Astrocyte (in vitro differentiated cells and primary cell): ENCODE measurements around the gene CHCHD4. TPM values are rescaled to one million over a fixed set of nuclear protein-coding genes. Genes with fewer than 3 reads are reported as not detected.

Experiments
- DNase-seq: peaks from one replicate; pipeline ENCODE4 v3.0.0-alpha.2; 2010; ENCODE audit warnings: low read depth
- FAIRE-seq: peaks from 2 replicates; lab custom pipeline; 2011; peaks lifted over from hg19 to GRCh38; lab: Jason Lieb, UNC
- H2AFZ ChIP-seq: 2 replicates; pipeline ENCODE4 v1.6.0; 2012; ENCODE audit warnings: low read depth, low read length, inconsistent platforms
- H3K27ac ChIP-seq: 2 replicates; pipeline ENCODE4 v1.5.1; 2011; ENCODE audit warnings: low read depth, low read length, inconsistent platforms
- H3K27me3 ChIP-seq: 2 replicates; pipeline ENCODE4 v1.6.0; 2011; ENCODE audit warnings: low read length, inconsistent platforms; ENCODE audit not compliant: insufficient read depth
- H3K36me3 ChIP-seq: 2 replicates; pipeline ENCODE4 v1.5.1; 2011; ENCODE audit warnings: low read length, inconsistent platforms; ENCODE audit not compliant: insufficient read depth
- H3K4me1 ChIP-seq: 2 replicates; pipeline ENCODE4 v1.5.1; 2011; ENCODE audit warnings: low read length, inconsistent platforms; ENCODE audit not compliant: insufficient read depth
- H3K4me2 ChIP-seq: 2 replicates; pipeline ENCODE4 v1.6.0; 2012; ENCODE audit warnings: low read length, inconsistent platforms
- H3K4me3 ChIP-seq: 2 replicates; pipeline ENCODE4 v1.5.1; 2011; ENCODE audit warnings: low read depth, mild to moderate bottlenecking, low read length, inconsistent platforms; ENCODE audit not compliant: insufficient read depth
- H3K79me2 ChIP-seq: 2 replicates; pipeline ENCODE4 v1.6.0; 2012; ENCODE audit warnings: mild to moderate bottlenecking, low read length, inconsistent platforms; ENCODE audit not compliant: insufficient read depth
- H3K9ac ChIP-seq: 2 replicates; pipeline ENCODE4 v1.6.0; 2012; ENCODE audit warnings: mild to moderate bottlenecking, low read length, inconsistent platforms
- H3K9me3 ChIP-seq: 2 replicates; pipeline ENCODE4 v1.5.1; 2012; ENCODE audit warnings: low read depth, mild to moderate bottlenecking, low read length, inconsistent platforms; ENCODE audit not compliant: insufficient read depth
- H4K20me1 ChIP-seq: 2 replicates; pipeline ENCODE4 v1.6.0; 2012; ENCODE audit warnings: low read length, inconsistent platforms; ENCODE audit not compliant: insufficient read depth
- H3K27ac Mint-ChIP-seq: one replicate; pipeline ENCODE4 v1.8.0; 2021; ENCODE audit warnings: mild to moderate bottlenecking, mixed read lengths; ENCODE audit not compliant: unreplicated experiment
- H3K27me3 Mint-ChIP-seq: one replicate; pipeline ENCODE4 v1.8.0; 2021; ENCODE audit warnings: low read depth, mixed read lengths; ENCODE audit not compliant: unreplicated experiment
- H3K36me3 Mint-ChIP-seq: one replicate; pipeline ENCODE4 v1.8.0; 2021; ENCODE audit warnings: low read depth, mixed read lengths; ENCODE audit not compliant: unreplicated experiment
- H3K4me1 Mint-ChIP-seq: one replicate; pipeline ENCODE4 v1.8.0; 2021; ENCODE audit warnings: low read depth, mixed read lengths; ENCODE audit not compliant: unreplicated experiment
- H3K4me3 Mint-ChIP-seq: one replicate; pipeline ENCODE4 v1.8.0; 2021; ENCODE audit warnings: mild to moderate bottlenecking, moderate library complexity, mixed read lengths; ENCODE audit not compliant: unreplicated experiment
- H3K9me3 Mint-ChIP-seq: one replicate; pipeline ENCODE4 v1.8.0; 2021; ENCODE audit warnings: mild to moderate bottlenecking, mixed read lengths; ENCODE audit not compliant: unreplicated experiment
- CTCF ChIP-seq: IDR thresholded peaks from 2 replicates; pipeline ENCODE4 v1.5.1; 2011; ENCODE audit warnings: low read depth, mild to moderate bottlenecking, inconsistent platforms, low read length, moderate library complexity; ENCODE audit not compliant: insufficient read depth
- EZH2 ChIP-seq: IDR thresholded peaks from 2 replicates; pipeline ENCODE4 v1.6.1; 2012; ENCODE audit warnings: mild to moderate bottlenecking, low read length, inconsistent platforms; ENCODE audit not compliant: insufficient read depth
- total RNA-seq: library from RNA; stranded (reverse); gene quantifications from 2 replicates; pipeline ENCODE4 v1.2.1, GENCODE V29; 2021

The CHCHD4 gene
- total RNA-seq, 1 donor from 2014 or later: 10.3 TPM

GRCh38 chr3:14138109-14138877 lies 13.6 kb upstream of the CHCHD4 start:
- H3K4me1 Mint-ChIP-seq: peaks cover 16% of the 10 kb centered on the region
- H3K27ac ChIP-seq: no peak overlapping the region
- H3K9ac ChIP-seq: no peak overlapping the region
- H3K27me3 ChIP-seq: no peaks in the 10 kb centered on the region
- no peak for DNase-seq
- no peak overlapping the region for H2AFZ ChIP-seq
- H3K4me3 Mint-ChIP-seq: no peak overlapping the region
- peaks cover 7% of the 10 kb centered on the region for H4K20me1 ChIP-seq
- H3K9me3 Mint-ChIP-seq: no peaks in the 10 kb centered on the region
- H3K9me3 ChIP-seq: no peaks in the 10 kb centered on the region
- H3K27me3 Mint-ChIP-seq: no peaks in the 10 kb centered on the region
- no peak for FAIRE-seq
- TF ChIP-seq EZH2 (no peak), CTCF (no peak)
- H3K4me3 ChIP-seq: no peak overlapping the region
- H3K4me2 ChIP-seq: no peak overlapping the region
- peaks cover 35% of the 10 kb centered on the region for H3K36me3 ChIP-seq
- H3K36me3 Mint-ChIP-seq: peaks cover 28% of the 10 kb centered on the region
- H3K27ac Mint-ChIP-seq: peak overlapping the region; percentile 42
- no peaks in the 10 kb centered on the region for H3K79me2 ChIP-seq
- peaks cover 7% of the 10 kb centered on the region for H3K4me1 ChIP-seq

- TF ChIP-seq EZH2 (no peak), CTCF (no peak)
- Histone ChIP-seq H3K9ac (no peak overlapping the region), H3K4me3 (no peak overlapping the region), H3K4me1 (no peaks in the 10 kb centered on the region), H3K4me2 (no peak overlapping the region), H3K79me2 (no peaks in the 10 kb centered on the region), H4K20me1 (peaks cover 10% of the 10 kb centered on the region), H3K27ac (no peak overlapping the region), H3K27me3 (no peaks in the 10 kb centered on the region), H2AFZ (no peak overlapping the region), H3K36me3 (peaks cover 41% of the 10 kb centered on the region), H3K9me3 (no peaks in the 10 kb centered on the region)
- Mint-ChIP-seq H3K4me1 (peaks cover 10% of the 10 kb centered on the region), H3K4me3 (no peak overlapping the region), H3K9me3 (no peaks in the 10 kb centered on the region), H3K27ac (no peak overlapping the region), H3K36me3 (peaks cover 36% of the 10 kb centered on the region), H3K27me3 (no peaks in the 10 kb centered on the region)
- FAIRE-seq (no peak), DNase-seq (no peak)
These were observed 12.8 kb upstream of the CHCHD4 start for GRCh38 chr3:14137445-14137844.

GRCh38 chr3:14137004-14137403 lies 12.3 kb upstream of the CHCHD4 start:
- Mint-ChIP-seq H3K4me1 (peaks cover 6% of the 10 kb centered on the region), H3K9me3 (no peaks in the 10 kb centered on the region), H3K36me3 (peaks cover 37% of the 10 kb centered on the region), H3K4me3 (no peak overlapping the region), H3K27ac (no peak overlapping the region), H3K27me3 (no peaks in the 10 kb centered on the region)
- Histone ChIP-seq H3K79me2 (no peaks in the 10 kb centered on the region), H3K9me3 (no peaks in the 10 kb centered on the region), H2AFZ (no peak overlapping the region), H3K27ac (no peak overlapping the region), H3K27me3 (no peaks in the 10 kb centered on the region), H3K9ac (no peak overlapping the region), H3K36me3 (peaks cover 36% of the 10 kb centered on the region), H3K4me2 (no peak overlapping the region), H4K20me1 (peaks cover 10% of the 10 kb centered on the region), H3K4me3 (no peak overlapping the region), H3K4me1 (no peaks in the 10 kb centered on the region)
- TF ChIP-seq CTCF (no peak), EZH2 (no peak)
- DNase-seq (no peak), FAIRE-seq (no peak)
